ENCODE measurements around the gene MSI2. TPM values are rescaled to one million over a fixed set of nuclear protein-coding genes. Genes with fewer than 3 reads are reported as not detected.

MSI2 gene
- total and polyA plus RNA-seq, 2 donors (not counting 3 experiments of a cell fraction or from before 2014, with no cell fraction given), result 20.9 to 59.3 TPM

GRCh38 chr17:57512258-57512657, 255.9 kb downstream of the MSI2 start:
- ChIA-PET CTCF (interaction anchor here (7.0 kb wide), 1 partner anchor 268 kb away, joined by 99 read pairs; no protein-coding TSS in a partner anchor), POLR2A (no interaction called here)
- Histone ChIP-seq H3K4me3 (replicated peaks in 1 of 3; ENCODE audit: insufficient read depth in 1 of 3, low read depth in 1 of 3, low read length in 3 of 3) (no peak overlapping the region), H4K20me1 (replicated peaks; ENCODE audit: control insufficient read depth, extremely low read depth, insufficient read depth, low read length) (no peaks in the 10 kb centered on the region), H3K9ac (replicated peaks; ENCODE audit: extremely low read depth, insufficient read depth, low read length) (no peak overlapping the region), H3K9me3 (replicated peaks; ENCODE audit: control insufficient read depth, insufficient read depth, low read length) (no peaks in the 10 kb centered on the region), H3K27ac (ENCODE audit: insufficient read depth, low read depth, low read length) (no peak overlapping the region), H3K79me2 (ENCODE audit: control insufficient read depth, insufficient read depth, low read length) (no peaks in the 10 kb centered on the region), H3K4me1 (ENCODE audit: control insufficient read depth, extremely low read depth, insufficient read depth, low read length) (no peaks in the 10 kb centered on the region), H3K9me1 (replicated peaks; ENCODE audit: control insufficient read depth, extremely low read depth, insufficient read depth, low read length) (no peaks in the 10 kb centered on the region), H2AFZ (ENCODE audit: low read depth, low read length) (no peak overlapping the region), H3K27me3 (ENCODE audit: control insufficient read depth in 2 of 2, insufficient read depth in 2 of 2, low read length in 2 of 2) (no peaks in the 10 kb centered on the region), H3K36me3 (ENCODE audit: control insufficient read depth in 2 of 2, extremely low read depth in 1 of 2, insufficient read depth in 2 of 2, low read length in 2 of 2) (no peaks in the 10 kb centered on the region), H3K4me2 (ENCODE audit: insufficient read depth, low read length) (no peak overlapping the region)
- FAIRE-seq, result no peak
- dilution Hi-C loops (cut with MboI; ENCODE audit: extremely low pct_ligation_motif_present, low sequenced_read_pairs), result no loop called here
- TF ChIP-seq MYC (IDR thresholded peaks at IDR 0.05; ENCODE audit: low read depth, low read length), result no peak
- BruUV-seq (replicated peaks), result no TSS peak
- no peak for DNase-seq (ENCODE audit: low read depth, low spot score)
- intact Hi-C loops (cut with micrococcal nuclease), result loop anchor here (5.0 kb wide), 1 partner anchor 155 kb away; no protein-coding TSS in a partner anchor

DNA sequence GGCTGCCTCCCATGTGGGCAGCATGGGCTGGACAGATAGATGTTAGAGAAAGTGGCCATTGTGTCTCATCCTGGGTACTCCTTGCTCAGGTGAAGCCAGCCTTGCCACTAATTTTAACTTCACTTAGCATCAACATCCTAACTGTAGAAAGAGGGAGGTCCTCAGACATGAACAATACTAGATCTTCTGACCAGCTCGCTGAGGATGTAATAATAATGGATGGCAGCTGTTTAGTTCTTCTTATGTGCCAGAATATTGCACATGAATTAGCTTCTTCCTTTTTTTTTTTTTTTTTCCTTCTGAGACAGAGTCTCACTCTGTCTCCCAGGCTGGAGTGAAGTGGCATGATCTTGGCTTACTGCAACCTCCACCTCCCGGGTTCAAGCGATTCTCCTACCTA, 256.4 kb downstream of the MSI2 start:
- CTCF ChIA-PET, result interaction anchor here (1.1 to 7.0 kb wide), 2 partner anchors 9 to 269 kb away, joined by 4 to 99 read pairs; no protein-coding TSS in a partner anchor
- Histone ChIP-seq H3K9ac (replicated peaks; ENCODE audit: extremely low read depth, insufficient read depth, low read length) (no peak overlapping the region), H3K4me2 (ENCODE audit: insufficient read depth, low read length) (no peak overlapping the region), H3K79me2 (ENCODE audit: control insufficient read depth, insufficient read depth, low read length) (no peaks in the 10 kb centered on the region), H3K36me3 (ENCODE audit: control insufficient read depth in 2 of 2, extremely low read depth in 1 of 2, insufficient read depth in 2 of 2, low read length in 2 of 2) (no peaks in the 10 kb centered on the region), H3K27ac (ENCODE audit: insufficient read depth, low read depth, low read length) (no peak overlapping the region), H3K4me3 (replicated peaks in 1 of 3; ENCODE audit: insufficient read depth in 1 of 3, low read depth in 1 of 3, low read length in 3 of 3) (no peak overlapping the region), H3K4me1 (ENCODE audit: control insufficient read depth, extremely low read depth, insufficient read depth, low read length) (no peaks in the 10 kb centered on the region), H3K9me3 (replicated peaks; ENCODE audit: control insufficient read depth, insufficient read depth, low read length) (no peaks in the 10 kb centered on the region), H3K9me1 (replicated peaks; ENCODE audit: control insufficient read depth, extremely low read depth, insufficient read depth, low read length) (no peaks in the 10 kb centered on the region), H3K27me3 (ENCODE audit: control insufficient read depth in 2 of 2, insufficient read depth in 2 of 2, low read length in 2 of 2) (no peaks in the 10 kb centered on the region), H4K20me1 (replicated peaks; ENCODE audit: control insufficient read depth, extremely low read depth, insufficient read depth, low read length) (no peaks in the 10 kb centered on the region), H2AFZ (ENCODE audit: low read depth, low read length) (no peak overlapping the region)
- intact Hi-C loops (cut with micrococcal nuclease) (loop anchor here (5.0 kb wide), 1 partner anchor 155 kb away; no protein-coding TSS in a partner anchor), dilution Hi-C loops (cut with MboI; ENCODE audit: extremely low pct_ligation_motif_present, low sequenced_read_pairs) (no loop called here)
- DNase-seq (ENCODE audit: low read depth, low spot score), result no peak
- no TSS peak for BruUV-seq (replicated peaks)
- no peak for FAIRE-seq
- POLR2A ChIA-PET, result no interaction called here
- TF ChIP-seq POLR2AphosphoS5 (IDR thresholded peaks at IDR 0.05; ENCODE audit: insufficient read depth, low read depth, low read length) (no peak), MYC (IDR thresholded peaks at IDR 0.05; ENCODE audit: low read depth, low read length) (no peak), FOS (IDR thresholded peaks at IDR 0.05; ENCODE audit: borderline replicate concordance, insufficient read depth, low read length) (no peak), JUN (IDR thresholded peaks at IDR 0.05; ENCODE audit: borderline replicate concordance, insufficient read depth, insufficient read length, low read depth) (no peak), GATA2 (IDR thresholded peaks at IDR 0.05; ENCODE audit: insufficient read depth, insufficient read length, low read depth, low read length) (no peak), EZH2 (IDR thresholded peaks at IDR 0.05; ENCODE audit: borderline replicate concordance, low read depth, low read length, severe bottlenecking) (no peak)
- TF ChIP-seq, protein P1, sequence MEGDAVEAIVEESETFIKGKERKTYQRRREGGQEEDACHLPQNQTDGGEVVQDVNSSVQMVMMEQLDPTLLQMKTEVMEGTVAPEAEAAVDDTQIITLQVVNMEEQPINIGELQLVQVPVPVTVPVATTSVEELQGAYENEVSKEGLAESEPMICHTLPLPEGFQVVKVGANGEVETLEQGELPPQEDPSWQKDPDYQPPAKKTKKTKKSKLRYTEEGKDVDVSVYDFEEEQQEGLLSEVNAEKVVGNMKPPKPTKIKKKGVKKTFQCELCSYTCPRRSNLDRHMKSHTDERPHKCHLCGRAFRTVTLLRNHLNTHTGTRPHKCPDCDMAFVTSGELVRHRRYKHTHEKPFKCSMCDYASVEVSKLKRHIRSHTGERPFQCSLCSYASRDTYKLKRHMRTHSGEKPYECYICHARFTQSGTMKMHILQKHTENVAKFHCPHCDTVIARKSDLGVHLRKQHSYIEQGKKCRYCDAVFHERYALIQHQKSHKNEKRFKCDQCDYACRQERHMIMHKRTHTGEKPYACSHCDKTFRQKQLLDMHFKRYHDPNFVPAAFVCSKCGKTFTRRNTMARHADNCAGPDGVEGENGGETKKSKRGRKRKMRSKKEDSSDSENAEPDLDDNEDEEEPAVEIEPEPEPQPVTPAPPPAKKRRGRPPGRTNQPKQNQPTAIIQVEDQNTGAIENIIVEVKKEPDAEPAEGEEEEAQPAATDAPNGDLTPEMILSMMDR (IDR thresholded peaks at IDR 0.05; ENCODE audit: extremely low read depth in 1 of 2, insufficient read depth in 1 of 2, low read depth in 1 of 2, low read length in 2 of 2), result no peak

Data from endothelial cell of umbilical vein (primary cell).